HPDE6-E6E7 (cell line): ENCODE results near the gene MS4A10.

Experiments
- DNase-seq: peaks from one replicate; pipeline ENCODE4 v3.0.0; 2011; ENCODE audit warnings: missing footprints; ENCODE audit errors: extremely low spot score

Gene MS4A10

DNA sequence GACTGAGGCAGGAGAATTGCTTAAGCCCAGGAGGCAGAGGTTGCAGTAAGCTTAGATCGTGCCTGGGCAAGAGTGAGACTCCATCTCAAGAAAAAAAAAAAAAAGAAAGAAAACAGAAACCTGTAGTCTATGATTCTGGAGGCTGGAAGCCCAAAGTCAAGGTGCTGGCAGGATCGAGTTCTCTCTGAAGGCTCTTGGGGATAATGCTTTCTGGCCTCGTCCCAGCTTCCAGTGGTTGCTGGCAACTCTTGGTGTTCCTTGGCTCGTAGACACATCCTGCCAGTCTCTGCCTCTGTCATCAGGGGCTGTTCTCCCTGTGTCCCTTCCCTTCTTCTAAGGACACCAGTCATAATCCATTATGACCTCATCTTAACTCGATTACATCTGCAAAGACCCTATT, 40.0 kb downstream of the MS4A10 start:
- no peak for DNase-seq

DNA sequence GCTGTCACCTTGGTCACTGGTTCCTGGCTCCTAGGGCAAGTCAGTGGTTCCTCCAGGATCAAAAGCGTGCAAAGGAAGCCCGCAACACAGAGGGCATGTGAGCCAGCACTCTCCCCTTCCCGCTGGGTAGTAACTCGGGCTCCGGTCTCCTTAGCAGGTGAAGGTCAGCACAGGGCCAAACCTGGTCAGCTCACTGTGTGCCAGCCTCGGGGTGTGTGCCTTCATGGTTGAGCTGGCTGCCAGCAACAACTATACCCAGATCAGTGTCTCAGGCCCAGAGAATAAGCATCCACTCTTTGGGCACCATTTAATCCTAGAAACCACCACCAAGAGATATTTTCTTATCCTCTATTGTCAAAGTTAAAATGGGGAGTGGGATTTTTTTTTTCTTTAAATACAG, 40.7 kb downstream of the MS4A10 start:
- DNase-seq = no peak

- DNase-seq = peak; percentile 58
These were observed 45.5 kb downstream of the MS4A10 start for GRCh38 chr11:60830478-60831142.

- peak; percentile 76 for DNase-seq
These were observed 46.0 kb downstream of the MS4A10 start for GRCh38 chr11:60831143-60831500.

DNA sequence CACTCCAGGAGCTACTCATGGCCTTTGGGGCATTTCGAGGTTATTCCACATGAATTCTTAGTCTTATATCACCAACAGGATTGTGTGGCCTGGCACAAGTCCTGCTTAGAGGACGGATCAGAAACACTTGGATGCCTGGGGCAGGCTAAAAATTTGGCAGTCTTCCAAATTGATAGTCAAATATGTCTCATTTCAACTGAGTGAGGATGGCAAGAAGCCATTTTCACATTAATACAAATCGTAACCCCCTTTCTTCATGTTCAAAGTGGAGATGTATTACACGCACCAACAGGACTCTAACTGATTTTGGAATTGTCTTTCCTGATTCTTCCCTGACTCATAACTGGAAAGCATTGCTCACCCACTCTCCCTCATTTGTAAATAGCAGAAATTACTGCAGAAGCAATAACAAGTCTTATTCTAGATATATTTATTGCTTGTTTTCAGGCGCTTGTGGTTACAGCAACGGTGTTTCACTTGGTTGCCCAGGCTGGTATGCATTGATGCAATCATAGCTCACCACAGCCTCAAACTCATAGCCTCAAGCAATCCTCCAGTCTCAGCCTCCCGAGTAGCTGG, 46.5 kb downstream of the MS4A10 start:
- no peak for DNase-seq

- no peak for DNase-seq
These were observed 49.8 kb downstream of the MS4A10 start for GRCh38 chr11:60834742-60835533.

DNA sequence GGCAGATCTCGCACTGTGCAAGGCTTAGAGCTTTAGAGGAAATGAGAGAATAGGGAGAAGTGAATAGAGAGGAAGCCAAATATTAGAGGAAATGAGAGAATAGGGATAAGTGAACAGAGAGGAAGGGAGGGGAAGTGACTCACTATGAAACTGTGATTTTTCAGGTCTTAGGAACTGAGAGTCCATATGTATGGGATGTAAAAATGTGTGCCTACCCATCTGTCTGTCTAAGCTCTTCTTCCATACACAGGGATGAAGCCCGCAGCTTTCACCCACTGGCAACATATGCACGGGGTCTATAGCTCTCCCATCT, 50.4 kb downstream of the MS4A10 start:
- DNase-seq = no peak

DNA sequence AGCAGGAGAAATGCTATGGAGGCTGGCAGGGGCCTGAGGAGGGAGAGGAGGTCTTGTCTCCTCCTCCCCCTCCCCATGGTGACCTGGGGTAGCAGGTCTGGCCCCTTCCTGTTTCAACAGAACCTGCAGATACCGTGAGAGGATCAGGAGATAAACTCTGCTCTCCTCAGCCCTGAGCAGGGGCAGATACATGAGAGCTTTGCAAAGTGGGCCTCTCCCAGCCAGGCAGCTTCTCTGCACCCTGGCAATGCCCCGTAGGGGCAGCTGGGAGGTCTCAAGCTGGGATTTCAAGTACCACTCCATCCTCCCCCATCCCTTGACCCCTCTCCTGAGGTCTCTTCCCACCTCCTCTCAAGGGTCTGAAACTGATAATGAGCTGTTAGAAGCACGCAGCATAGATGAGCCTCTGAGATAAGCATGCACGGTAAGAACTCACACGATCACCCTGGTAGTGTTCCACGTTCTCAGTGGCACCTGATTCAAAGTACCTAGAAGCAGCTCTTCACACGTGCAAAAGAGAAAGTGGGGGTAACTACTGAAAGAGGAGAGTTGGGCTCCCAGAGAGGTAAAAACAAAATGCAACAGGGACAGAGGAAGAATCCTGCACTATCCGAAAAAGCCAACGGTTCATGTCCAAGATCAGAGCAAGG, 51.9 kb downstream of the MS4A10 start:
- no peak for DNase-seq

GRCh38 chr11:60838132-60838531, 53.0 kb downstream of the MS4A10 start:
- no peak for DNase-seq

GRCh38 chr11:60840470-60841430, 55.6 kb downstream of the MS4A10 start:
- DNase-seq = no peak

DNA sequence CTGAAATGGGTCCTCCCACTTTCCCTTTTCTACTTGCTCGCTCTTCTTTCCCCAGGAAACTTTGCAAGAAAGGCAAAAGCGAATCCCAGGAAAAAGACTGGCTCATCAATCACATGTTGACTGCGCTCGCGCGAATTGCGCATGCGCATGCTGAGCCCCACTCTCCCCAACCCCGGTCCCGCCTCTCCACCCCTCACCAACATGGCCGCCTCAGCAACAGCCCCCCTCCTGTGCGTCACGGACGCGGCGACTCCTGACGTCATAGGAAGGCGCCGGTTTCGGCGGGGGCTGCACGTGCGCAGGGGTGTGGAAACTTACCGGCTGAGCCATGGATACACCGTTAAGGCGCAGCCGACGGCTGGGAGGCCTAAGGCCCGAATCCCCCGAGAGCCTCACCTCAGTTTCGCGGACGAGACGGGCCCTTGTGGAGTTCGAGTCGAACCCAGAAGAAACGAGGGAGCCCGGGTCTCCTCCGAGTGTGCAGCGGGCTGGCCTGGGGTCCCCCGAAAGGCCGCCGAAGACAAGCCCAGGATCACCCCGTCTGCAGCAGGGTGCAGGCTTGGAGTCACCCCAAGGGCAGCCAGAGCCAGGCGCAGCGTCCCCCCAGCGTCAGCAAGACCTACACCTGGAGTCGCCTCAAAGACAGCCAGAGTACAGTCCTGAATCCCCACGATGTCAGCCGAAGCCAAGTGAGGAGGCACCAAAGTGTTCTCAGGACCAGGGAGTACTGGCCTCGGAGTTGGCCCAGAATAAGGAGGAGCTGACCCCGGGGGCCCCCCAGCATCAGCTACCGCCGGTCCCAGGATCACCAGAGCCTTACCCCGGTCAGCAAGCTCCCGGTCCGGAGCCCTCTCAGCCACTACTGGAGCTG, 56.9 kb downstream of the MS4A10 start, which contains the start of gene CCDC86:
CCDC86 (plus strand) TSS at position 317 of the 871 bp plus-strand sequence; CDS start at position 329, 12 bp downstream.
- peak; percentile 100 for DNase-seq

- DNase-seq = no peak
These were observed 57.8 kb downstream of the MS4A10 start for GRCh38 chr11:60842668-60843600.

DNA sequence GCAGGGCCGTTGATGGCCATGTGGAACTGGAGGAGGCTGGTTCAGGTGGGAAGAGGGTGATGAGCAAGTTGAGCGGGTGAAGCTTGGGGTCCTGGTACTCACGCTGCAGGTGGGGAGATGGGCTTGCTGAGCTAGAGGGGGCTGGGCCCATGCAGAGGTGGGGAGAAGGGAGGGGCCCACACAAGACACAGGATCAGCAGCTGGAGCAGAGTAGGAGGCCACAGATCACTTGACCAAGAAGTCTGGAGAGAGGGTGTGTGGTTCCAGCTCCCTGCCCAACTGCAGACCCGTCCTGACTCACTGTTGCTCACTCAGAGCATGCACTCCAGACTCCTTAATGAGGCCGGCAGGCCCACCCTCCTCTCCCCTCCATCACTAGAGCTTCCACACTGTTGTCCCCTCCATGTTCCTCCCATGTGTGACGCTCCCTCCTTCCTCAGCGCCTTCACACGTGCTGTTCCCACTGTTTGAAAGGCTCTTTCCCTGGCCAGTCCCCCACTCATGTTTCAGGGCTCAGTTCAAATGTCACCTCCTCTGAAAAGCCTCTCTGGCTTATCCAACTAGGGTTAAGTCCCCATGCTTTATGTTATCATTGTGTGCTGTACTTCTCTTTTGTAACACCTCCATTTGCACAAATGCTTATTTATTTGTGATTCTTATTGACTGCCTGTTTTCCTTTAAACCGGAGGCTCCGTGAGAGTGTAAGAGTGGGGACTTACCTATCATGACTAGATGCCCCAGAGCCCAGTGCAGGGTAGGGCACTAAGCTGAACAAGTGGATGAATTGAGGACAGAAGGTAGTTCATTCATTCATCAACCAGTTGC, 59.1 kb downstream of the MS4A10 start:
- no peak for DNase-seq

- DNase-seq = no peak
These were observed 59.7 kb downstream of the MS4A10 start for GRCh38 chr11:60844870-60845221.

GRCh38 chr11:60845338-60845737, 60.2 kb downstream of the MS4A10 start:
- no peak for DNase-seq

GRCh38 chr11:60847281-60847680, 62.1 kb downstream of the MS4A10 start:
- DNase-seq = no peak

DNA sequence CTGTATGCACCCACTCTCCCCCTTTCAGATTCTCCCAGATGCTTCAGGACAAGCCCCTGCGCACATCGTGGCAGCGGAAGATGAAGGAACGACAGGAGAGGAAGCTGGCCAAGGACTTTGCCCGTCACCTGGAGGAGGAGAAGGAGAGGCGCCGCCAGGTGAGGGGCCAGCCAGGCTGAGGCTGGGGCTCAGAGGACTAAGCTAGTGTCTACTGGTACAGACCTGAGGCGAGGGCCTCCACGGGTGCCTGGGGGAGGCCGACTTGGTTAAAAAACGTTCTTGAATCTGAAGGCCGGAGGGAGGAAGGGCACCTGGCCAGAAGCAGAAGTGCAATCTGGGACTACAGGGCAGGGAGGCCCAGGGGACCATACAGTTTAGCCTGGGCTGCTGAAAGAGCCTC, 62.8 kb downstream of the MS4A10 start:
- no peak for DNase-seq

GRCh38 chr11:60848714-60849151, 63.6 kb downstream of the MS4A10 start:
- no peak for DNase-seq
